ENCODE measurements around the gene RASSF10. TPM values are rescaled to one million over a fixed set of nuclear protein-coding genes. Genes with fewer than 3 reads are reported as not detected.

RASSF10 gene
- total and polyA plus RNA-seq, 11 donors, result 0.07 to 0.85 (median 0.29) TPM

- Histone ChIP-seq H3K36me3 (no peaks in the 10 kb centered on the region), H3K27ac (no peak overlapping the region), H3K4me3 (no peak overlapping the region), H3K9me3 (no peaks in the 10 kb centered on the region), H3K4me1 (no peaks in the 10 kb centered on the region), H3K27me3 (peaks cover 0 to 6% (median 0%) of the 10 kb centered on the region in 9 donors)
- intact Hi-C loops (cut with DNase I), result no loop called here
- ATAC-seq (no peak), DNase-seq (no peak)
- WGBS, 4 donors, result 86 to 90% (median 89%) methylated on average over 10 of the region's 10 CpGs
- no peak for TF ChIP-seq POLR2A (IDR thresholded peaks at IDR 0.05)
- no peak for TF ChIP-seq CTCF (IDR thresholded peaks at IDR 0.05)
These were observed 37.8 kb downstream of the RASSF10 start for GRCh38 chr11:13046637-13047570.

- TF ChIP-seq POLR2A (IDR thresholded peaks at IDR 0.05) (no peak), CTCF (IDR thresholded peaks at IDR 0.05) (no peak)
- Histone ChIP-seq H3K27ac (no peak overlapping the region), H3K9me3 (no peaks in the 10 kb centered on the region), H3K4me3 (no peak overlapping the region), H3K36me3 (no peaks in the 10 kb centered on the region), H3K27me3 (peaks cover 0 to 6% (median 0%) of the 10 kb centered on the region in 9 donors), H3K4me1 (no peaks in the 10 kb centered on the region)
- DNase-seq, result no peak
- WGBS, 4 donors, result 79 to 85% (median 82%) methylated on average over 4 of the region's 4 CpGs
- intact Hi-C loops (cut with DNase I), result no loop called here
- no peak for ATAC-seq
These were observed 38.8 kb downstream of the RASSF10 start for GRCh38 chr11:13047884-13048283.

GRCh38 chr11:13051257-13051656 is 42.1 kb downstream of the RASSF10 start:
- no peak overlapping the region for H3K4me3 ChIP-seq
- H3K4me1 ChIP-seq, result no peaks in the 10 kb centered on the region
- no peaks in the 10 kb centered on the region for H3K36me3 ChIP-seq
- no peak for DNase-seq
- peaks cover 0 to 5% (median 0%) of the 10 kb centered on the region in 9 donors for H3K27me3 ChIP-seq
- intact Hi-C loops (cut with DNase I), result no loop called here
- no peak overlapping the region for H3K27ac ChIP-seq
- no peak for ATAC-seq
- TF ChIP-seq CTCF (IDR thresholded peaks at IDR 0.05) (no peak), POLR2A (IDR thresholded peaks at IDR 0.05) (no peak)
- 59 to 85% (median 72%) methylated on average over 2 of the region's 2 CpGs for whole genome bisulfite sequencing, 4 donors
- no peaks in the 10 kb centered on the region for H3K9me3 ChIP-seq

- no peak for TF ChIP-seq CTCF (IDR thresholded peaks at IDR 0.05)
- TF ChIP-seq POLR2A (IDR thresholded peaks at IDR 0.05), result no peak
- Histone ChIP-seq H3K27ac (no peak overlapping the region), H3K27me3 (peaks cover 0 to 5% (median 0%) of the 10 kb centered on the region in 9 donors), H3K36me3 (no peaks in the 10 kb centered on the region), H3K4me1 (no peaks in the 10 kb centered on the region), H3K4me3 (no peak overlapping the region), H3K9me3 (no peaks in the 10 kb centered on the region)
- 78 to 83% (median 81%) methylated on average over 5 of the region's 5 CpGs for WGBS, 4 donors
- ATAC-seq (no peak), DNase-seq (no peak)
- intact Hi-C loops (cut with DNase I), result no loop called here
These were observed 43.0 kb downstream of the RASSF10 start for GRCh38 chr11:13052130-13052571.
